GM18499 (cell line): ENCODE measurements around the gene MIA2.

Experiments used
- ATAC-seq: cut with Tn5 transposase; IDR thresholded peaks from one replicate; pipeline ENCODE4 v1.9.1; 2021; ENCODE audit warnings: moderate number of reproducible peaks; ENCODE audit not compliant: insufficient read depth, unreplicated experiment

Gene MIA2

GRCh38 chr14:39376667-39377403, 143.1 kb downstream of the MIA2 start:
- no peak for ATAC-seq

GRCh38 chr14:39381366-39381765, 147.7 kb downstream of the MIA2 start:
- no peak for ATAC-seq

GRCh38 chr14:39382463-39382862, 148.7 kb downstream of the MIA2 start:
- no peak for ATAC-seq

GRCh38 chr14:39383026-39383660, 149.4 kb downstream of the MIA2 start:
- ATAC-seq: peak; percentile 53

- ATAC-seq: no peak
These were observed 150.0 kb downstream of the MIA2 start for GRCh38 chr14:39383741-39384140.

GRCh38 chr14:39384177-39384576, 150.5 kb downstream of the MIA2 start:
- no peak for ATAC-seq

- no peak for ATAC-seq
These were observed 159.6 kb downstream of the MIA2 start for GRCh38 chr14:39393289-39393688.

- ATAC-seq: no peak
These were observed 162.0 kb downstream of the MIA2 start for GRCh38 chr14:39395555-39396254.

- no peak for ATAC-seq
These were observed 162.7 kb downstream of the MIA2 start for GRCh38 chr14:39396448-39396847.

- ATAC-seq: no peak
These were observed 164.7 kb downstream of the MIA2 start for GRCh38 chr14:39398382-39398781.

GRCh38 chr14:39406560-39406959, 172.8 kb downstream of the MIA2 start:
- ATAC-seq: no peak

GRCh38 chr14:39416072-39416471, 182.4 kb downstream of the MIA2 start:
- no peak for ATAC-seq

- no peak for ATAC-seq
These were observed 183.3 kb downstream of the MIA2 start for GRCh38 chr14:39417014-39417413.

GRCh38 chr14:39419272-39419671, 185.6 kb downstream of the MIA2 start:
- ATAC-seq: no peak

GRCh38 chr14:39422243-39422642, 188.5 kb downstream of the MIA2 start:
- no peak for ATAC-seq

GRCh38 chr14:39423793-39424192, 190.1 kb downstream of the MIA2 start:
- no peak for ATAC-seq

GRCh38 chr14:39425947-39426346, 192.2 kb downstream of the MIA2 start:
- ATAC-seq: no peak

GRCh38 chr14:39426605-39427004, 192.9 kb downstream of the MIA2 start:
- no peak for ATAC-seq

- no peak for ATAC-seq
These were observed 194.4 kb downstream of the MIA2 start for GRCh38 chr14:39428118-39428517.

- no peak for ATAC-seq
These were observed 197.2 kb downstream of the MIA2 start for GRCh38 chr14:39430762-39431415.
